HT-29 (cell line): ENCODE measurements around the gene CTCF. TPM values are rescaled to one million over a fixed set of nuclear protein-coding genes. Genes with fewer than 3 reads are reported as not detected.

Experiments
- DNase-seq: peaks from one replicate; pipeline ENCODE4 v3.0.0-alpha.2; 2015; ENCODE audit warnings: low spot score
- total RNA-seq: library from RNA; depleted of rRNA; stranded (reverse); fragments of >200 nt; shearing (Covaris generic); gene quantifications from 2 replicates; pipeline ENCODE4 v1.2.3, GENCODE V29; 2014

The CTCF gene
- total RNA-seq, 1 experiment from 2014 or later: 28.3 TPM

DNA sequence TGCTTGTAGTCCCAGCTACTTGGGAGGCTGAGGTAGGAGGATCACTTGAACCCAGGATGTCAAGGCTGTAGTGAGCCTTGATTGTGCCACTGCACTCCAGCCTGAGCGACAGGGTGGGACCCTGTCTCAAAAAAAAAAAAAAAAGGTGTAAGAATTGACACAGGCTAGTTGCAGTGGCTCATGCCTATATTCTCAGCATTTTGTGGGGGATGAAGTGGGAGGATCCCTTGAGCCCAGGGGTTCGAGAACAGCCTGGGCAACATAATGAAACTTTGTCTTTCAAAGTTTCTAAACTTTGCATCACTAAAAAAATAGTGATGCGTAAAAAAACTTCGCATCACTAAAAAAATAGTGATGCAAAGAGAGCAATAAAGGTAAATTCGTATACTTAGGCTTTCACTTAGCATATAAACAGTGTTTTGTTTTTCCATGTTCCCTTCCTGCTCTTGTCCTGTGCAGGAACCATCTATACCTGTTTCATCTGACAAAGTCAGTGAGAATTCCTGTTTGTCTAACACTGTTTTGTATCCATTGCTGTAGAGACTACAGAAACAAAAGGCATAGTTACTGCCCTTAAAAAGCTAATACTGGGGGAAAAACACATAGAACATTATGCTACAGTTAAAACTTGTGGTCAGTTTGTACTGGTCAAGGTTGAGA lies 32.1 kb downstream of the CTCF start:
- no peak for DNase-seq

- no peak for DNase-seq
Measured at GRCh38 chr16:67594956-67595355, 32.6 kb downstream of the CTCF start.

- DNase-seq: no peak
Measured at GRCh38 chr16:67598527-67598926, 36.2 kb downstream of the CTCF start.

- DNase-seq: no peak
Measured at GRCh38 chr16:67605641-67606040, 43.3 kb downstream of the CTCF start.

DNA sequence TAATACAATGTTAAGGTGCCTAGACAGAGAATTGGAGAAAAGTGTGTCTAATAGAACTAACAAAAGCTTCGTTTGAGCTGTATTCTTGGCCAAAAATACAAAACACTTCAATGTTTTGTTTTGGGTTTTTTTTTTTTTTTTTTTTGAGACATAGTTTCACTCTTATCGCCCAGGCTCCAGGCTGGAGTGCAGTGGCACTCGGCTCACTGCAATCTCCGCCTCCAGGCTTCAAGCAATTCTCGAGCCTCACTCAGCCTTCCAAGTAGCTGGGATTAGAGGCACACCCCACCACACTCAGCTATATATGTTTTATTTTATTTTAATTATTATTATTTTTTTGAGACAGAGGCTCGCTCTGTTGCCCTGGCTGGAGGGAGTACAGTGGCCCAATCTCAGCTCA lies 44.3 kb downstream of the CTCF start:
- no peak for DNase-seq

DNA sequence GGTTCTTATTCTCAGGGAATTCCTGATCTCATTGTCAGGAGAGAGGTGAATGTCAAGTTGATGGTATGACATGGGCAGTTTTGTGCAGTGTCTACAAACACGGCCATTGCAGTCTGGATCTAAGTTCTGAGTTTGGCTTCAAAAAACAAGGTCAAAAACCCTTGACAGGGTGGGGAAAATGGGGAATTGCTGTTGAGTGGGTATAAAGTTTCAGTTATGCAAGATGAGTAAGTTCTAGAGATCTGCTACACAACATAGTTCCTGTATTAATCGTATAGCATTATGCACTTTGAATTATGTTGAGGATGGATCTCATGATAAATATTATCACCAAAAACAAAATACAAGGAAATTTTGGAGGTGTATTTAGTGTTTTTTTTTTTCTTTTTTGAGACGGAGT lies 46.0 kb downstream of the CTCF start:
- DNase-seq: no peak

GRCh38 chr16:67613808-67614207 lies 51.5 kb downstream of the CTCF start:
- peak; percentile 10 for DNase-seq

- no peak for DNase-seq
Measured at GRCh38 chr16:67628216-67628615, 65.9 kb downstream of the CTCF start.

GRCh38 chr16:67632415-67633172 lies 70.3 kb downstream of the CTCF start:
- DNase-seq: peak; percentile 0

DNA sequence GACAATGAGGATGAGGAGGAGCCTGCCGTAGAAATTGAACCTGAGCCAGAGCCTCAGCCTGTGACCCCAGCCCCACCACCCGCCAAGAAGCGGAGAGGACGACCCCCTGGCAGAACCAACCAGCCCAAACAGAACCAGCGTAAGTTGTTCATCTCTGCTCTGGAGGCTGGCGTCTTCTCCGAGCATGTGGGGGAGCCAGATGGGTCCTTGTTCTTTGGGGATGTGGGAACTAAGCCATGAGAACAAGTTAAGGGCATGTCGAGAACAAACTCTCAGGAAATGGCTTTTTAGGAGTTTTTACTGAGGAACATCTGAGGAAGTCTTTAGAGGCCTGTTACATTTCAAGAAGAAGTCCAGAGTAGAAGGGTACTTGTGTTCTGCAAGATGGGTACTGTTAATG lies 74.4 kb downstream of the CTCF start:
- no peak for DNase-seq

GRCh38 chr16:67637625-67638024 lies 75.3 kb downstream of the CTCF start:
- DNase-seq: no peak

GRCh38 chr16:67641779-67642708 lies 79.7 kb downstream of the CTCF start:
- no peak for DNase-seq

DNA sequence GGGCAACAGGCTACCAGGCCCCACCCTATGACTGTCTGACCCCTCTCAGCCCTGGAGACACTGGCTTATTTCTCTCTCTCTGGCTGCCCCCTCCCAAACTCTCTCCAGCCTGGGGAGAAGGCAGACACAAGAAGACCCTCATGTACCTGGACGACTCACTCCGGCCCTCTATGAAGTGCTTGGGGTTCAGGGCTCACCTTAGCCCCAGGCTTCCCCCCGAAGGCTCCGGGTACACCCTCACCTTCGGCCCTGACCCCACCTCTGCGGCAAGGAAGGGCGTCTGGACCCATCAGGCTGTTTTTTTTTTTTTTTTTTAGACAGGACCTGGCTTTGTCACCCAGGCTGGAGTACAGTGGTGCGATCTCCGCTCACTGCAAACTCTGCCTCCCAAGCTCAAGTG lies 81.7 kb downstream of the CTCF start:
- DNase-seq: no peak

DNA sequence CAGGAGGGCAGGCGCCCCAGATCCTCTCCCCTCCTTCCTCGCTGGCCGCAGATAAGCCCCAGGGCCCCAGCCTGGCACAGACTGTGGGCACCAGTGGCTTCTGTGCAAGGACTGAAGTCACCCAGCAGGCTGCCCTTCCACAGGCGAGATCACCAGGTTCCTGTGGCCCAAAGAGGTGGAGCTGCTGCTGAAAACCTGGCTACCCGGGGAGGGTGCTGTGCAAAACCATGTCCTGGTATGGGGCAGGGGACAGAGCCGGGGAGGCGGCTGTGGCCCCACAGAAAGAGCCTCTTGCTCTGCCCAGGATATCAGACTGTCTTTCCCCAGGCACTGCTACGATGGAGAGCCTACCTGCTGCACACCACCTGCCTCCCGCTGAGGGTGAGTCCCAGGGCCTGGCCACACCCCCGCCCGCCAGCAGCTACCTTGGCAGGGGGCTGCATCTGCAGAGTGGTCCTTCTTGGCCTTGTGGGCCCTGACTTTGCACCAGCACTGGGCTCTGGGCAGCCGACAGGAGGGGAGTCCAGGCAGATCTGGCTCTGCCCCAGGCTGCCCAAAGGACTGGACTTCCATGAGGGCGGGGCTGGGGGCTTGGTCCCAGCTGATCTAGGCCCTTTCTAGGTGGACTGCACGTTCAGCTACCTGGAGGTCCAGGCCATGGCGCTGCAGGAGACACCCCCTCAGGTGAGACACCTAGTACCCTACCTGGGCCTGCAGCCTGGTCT lies 83.2 kb downstream of the CTCF start:
- DNase-seq: no peak

DNA sequence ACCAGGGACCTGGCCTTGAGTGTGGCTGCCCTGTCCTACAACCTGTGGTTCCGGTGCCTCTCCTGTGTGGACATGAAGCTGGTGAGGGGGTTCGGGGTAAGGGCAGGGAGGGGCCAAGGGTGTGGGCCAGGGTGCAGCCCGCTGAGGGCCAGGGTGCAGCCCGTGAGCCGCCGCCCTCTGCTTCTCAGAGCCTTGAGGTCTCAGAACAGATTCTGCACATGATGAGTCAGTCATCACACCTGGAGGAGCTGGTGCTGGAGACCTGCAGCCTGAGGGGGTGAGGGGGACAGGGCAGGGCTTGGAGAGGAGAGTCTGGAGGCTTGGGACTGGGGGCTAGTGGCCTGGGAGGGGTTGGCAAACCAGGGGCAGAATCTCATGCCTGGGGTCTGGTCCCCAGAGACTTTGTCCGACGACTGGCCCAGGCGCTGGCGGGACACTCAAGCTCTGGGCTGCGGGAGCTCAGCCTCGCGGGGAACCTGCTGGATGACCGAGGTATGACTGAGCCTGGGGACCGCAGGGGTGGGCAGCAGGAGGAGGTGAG lies 84.9 kb downstream of the CTCF start:
- DNase-seq: no peak

DNA sequence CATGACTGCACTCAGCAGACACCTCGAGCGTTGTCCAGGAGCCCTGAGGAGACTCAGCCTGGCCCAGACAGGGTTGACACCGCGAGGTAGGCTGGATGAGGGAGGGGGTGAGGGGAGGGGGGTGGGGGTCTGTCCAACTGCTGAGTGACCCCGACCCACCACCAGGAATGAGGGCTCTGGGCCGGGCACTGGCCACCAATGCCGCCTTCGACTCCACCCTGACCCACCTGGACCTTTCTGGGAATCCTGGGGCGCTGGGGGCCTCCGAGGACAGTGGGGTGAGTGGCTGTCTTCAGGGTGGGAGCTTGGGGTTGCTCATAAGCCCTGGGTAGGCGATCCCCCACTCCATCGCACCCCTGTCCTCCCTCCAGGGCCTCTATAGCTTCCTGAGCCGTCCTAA lies 85.4 kb downstream of the CTCF start:
- no peak for DNase-seq

- no peak for DNase-seq
Measured at GRCh38 chr16:67648088-67648763, 85.9 kb downstream of the CTCF start.

DNA sequence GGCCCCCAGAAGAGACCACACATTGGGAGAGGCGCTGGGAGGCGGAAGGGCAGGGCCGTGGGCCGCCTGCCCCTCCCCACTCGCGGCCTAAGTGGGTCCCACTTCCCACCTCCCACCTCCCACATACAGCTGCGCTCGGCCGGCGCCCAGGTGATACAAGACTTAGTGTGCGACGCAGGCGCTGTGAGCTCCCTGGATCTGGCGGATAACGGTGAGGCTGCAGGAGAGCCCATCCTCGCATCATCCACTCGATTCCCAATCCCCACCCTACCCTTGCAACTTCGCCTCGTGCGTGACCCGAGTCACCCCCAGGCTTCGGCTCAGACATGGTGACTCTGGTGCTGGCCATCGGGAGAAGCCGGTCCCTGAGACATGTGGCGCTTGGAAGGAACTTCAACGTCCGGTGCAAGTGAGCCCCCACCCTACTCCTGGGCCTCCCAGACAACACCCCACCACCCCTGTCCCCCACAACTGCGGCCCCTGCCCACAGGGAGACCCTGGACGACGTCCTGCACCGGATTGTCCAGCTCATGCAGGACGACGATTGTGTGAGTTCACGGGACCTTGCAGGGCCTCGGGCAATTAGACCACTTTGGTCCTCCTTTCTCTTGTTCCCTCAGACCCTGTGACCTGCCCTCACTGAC lies 86.6 kb downstream of the CTCF start:
- no peak for DNase-seq

DNA sequence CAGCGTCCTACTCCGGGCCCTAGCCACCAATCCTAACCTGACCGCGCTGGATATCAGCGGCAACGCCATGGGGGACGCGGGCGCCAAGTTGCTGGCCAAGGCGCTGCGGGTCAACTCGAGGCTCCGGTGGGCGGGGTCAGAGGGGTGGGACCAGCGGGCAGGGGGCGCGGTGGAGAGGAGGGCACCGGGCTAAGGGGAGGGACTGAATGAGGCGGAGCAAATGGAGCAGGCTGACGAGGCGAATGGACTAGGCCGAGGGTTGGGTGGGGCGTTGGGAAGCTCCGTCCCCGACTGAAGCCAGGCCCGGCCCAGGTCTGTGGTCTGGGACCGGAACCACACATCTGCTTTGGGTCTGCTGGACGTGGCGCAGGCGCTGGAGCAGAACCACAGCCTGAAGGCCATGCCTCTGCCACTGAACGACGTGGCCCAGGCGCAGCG lies 87.2 kb downstream of the CTCF start:
- no peak for DNase-seq

- no peak for DNase-seq
Measured at GRCh38 chr16:67650023-67650422, 87.7 kb downstream of the CTCF start.
